Activated gamma-delta T cell treated with Interleukin-2 at 50 U/mL for 16 hours (primary cell): ENCODE data around the gene INF2.
"Not testable (repeated sequence)": the region's sequence is repeated elsewhere in the genome, so short reads cannot be mapped to it uniquely, and the experiment has no call there.

Experiments
- DNase-seq: peaks from one replicate; pipeline ENCODE4 v3.0.0-alpha.2; 2020

INF2 gene

GRCh38 chr14:104657563-104658324, 31.7 kb upstream of the INF2 start:
- DNase-seq: no peak

- no peak for DNase-seq
These were observed 31.1 kb upstream of the INF2 start for GRCh38 chr14:104658325-104658712.

DNA sequence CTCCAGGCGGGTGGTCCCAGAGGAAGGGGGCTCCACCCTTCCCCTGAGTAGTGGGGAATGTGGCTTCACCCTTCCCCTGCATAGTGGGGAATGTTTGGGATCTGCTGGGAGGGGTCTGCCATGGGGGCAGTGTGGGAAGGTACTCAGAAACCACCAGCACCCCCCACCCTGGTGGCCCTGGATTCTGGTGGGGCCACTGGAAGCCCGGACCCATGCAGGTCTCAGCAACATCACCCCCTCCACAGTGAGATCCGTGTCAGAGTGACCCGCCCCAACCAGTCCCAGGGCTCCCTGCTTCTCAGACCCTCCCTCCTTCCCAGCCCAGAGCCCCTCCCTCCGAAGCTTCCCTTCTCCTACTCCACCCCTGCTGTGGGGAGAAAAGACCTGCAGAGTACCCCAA, 30.3 kb upstream of the INF2 start:
- DNase-seq: no peak

- no peak for DNase-seq
These were observed 29.5 kb upstream of the INF2 start for GRCh38 chr14:104659764-104660523.

- no peak for DNase-seq
These were observed 28.8 kb upstream of the INF2 start for GRCh38 chr14:104660597-104660996.

DNA sequence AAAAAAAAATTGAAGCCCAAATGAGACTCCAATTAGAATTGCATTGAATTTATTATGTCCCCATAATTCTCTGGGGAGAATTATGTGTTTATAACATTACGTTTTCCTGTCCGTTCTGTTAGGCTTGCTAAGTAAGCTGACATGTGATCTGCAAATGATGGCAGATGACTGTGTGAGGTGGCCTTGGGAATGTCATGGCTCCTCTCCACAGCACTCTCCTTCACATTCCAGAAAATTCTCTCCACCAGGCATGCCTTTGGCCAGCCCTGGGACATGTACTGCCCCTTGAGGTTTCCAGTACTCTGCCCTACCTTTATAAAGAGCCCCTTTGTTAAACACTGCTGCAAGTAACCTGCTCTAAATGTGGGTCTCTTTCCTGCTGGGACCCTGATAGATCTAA, 28.3 kb upstream of the INF2 start:
- DNase-seq: no peak

- not testable (repeated sequence) for DNase-seq
These were observed 27.8 kb upstream of the INF2 start for GRCh38 chr14:104661528-104662157.

GRCh38 chr14:104662472-104662871, 26.9 kb upstream of the INF2 start:
- not testable (repeated sequence) for DNase-seq

- DNase-seq: no peak
These were observed 25.3 kb upstream of the INF2 start for GRCh38 chr14:104664107-104664506.

- DNase-seq: no peak
These were observed 24.8 kb upstream of the INF2 start for GRCh38 chr14:104664588-104664987.

DNA sequence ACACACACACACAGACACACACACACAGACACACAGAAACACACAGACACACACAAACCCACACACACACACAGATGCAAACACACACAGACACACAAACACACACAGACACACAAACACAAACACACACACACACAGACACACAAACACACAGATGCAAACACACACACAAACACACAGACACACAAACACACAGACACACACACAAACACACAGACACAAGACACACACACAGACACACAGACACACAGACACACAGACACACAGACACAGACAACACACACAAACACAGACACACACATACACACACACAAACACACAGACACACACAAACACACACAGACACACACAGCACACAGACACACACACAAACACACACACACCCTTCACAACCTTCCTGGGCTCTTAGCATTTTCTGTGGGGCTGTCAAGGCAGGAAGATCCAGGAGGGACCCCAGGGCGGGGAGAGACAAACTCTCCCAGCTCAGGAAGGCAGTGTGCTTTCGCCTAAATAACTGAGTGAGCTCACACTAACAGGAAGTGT, 24.2 kb upstream of the INF2 start:
- no peak for DNase-seq

DNA sequence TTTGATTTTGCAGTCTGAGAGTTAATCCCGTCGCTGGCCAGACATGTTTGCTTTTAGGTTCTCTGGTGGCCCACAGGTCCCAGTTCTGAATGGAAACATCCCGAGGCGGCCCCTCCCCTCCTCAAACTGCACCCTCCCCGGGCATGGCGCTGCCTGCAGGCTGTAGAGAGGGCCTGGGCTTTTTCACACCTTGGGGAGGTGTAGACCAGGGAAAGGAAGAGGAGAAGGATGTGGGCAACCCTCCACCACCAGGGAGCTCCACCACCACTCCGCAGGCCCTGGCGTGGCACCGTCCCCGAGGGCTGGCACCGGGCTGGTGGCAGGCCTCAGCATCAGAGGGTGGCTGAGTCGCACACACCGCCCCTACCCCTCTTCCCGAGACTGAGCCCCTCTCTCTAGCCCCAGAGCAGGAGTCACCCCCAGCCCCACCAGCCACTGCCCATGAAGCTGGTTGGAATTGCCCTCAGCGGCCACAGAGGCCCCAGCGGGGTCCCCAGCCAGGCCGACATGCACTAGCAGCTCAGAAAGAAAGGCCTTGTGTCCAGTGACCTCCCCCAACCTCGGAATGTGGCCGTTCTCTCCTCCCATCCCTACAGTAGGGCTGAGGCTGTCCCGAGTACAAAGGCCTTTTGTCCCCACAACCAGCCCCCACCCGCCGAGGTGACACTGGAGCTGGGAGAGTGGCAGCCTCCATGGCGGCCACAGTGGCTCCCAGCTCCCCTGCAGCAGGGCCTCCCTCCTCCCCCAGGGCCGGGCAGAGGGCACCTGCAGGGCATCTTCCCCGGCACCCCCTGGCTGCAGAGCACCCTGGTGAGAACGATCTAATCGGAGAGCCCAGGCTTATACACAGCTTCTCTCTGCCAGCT, 23.5 kb upstream of the INF2 start:
- peak; percentile 56 for DNase-seq

DNA sequence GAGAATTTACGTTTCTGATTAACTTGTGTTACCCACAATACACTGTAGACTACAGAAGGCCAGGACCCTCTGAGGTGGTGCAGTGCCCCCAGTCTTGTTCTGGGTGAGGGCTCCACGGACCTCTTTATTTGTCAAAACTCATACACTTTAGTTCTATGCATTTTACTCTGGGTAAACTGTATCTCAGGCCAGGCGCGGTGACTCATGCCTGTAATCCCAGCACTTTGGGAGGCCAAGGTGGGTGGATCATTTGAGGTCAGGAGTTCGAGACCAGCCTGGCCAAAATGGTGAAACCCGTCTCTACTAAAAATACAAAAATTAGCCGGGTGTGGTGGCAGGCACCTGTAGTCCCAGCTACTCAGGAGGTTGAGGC, 22.9 kb upstream of the INF2 start:
- not testable (repeated sequence) for DNase-seq

GRCh38 chr14:104666981-104667380, 22.4 kb upstream of the INF2 start:
- DNase-seq: no peak

- DNase-seq: no peak
These were observed 19.7 kb upstream of the INF2 start for GRCh38 chr14:104669697-104670096.

- DNase-seq: not testable (repeated sequence)
These were observed 18.0 kb upstream of the INF2 start for GRCh38 chr14:104671330-104671977.

- not testable (repeated sequence) for DNase-seq
These were observed 17.3 kb upstream of the INF2 start for GRCh38 chr14:104672119-104672518.

- DNase-seq: no peak
These were observed 15.9 kb upstream of the INF2 start for GRCh38 chr14:104673481-104673880.

DNA sequence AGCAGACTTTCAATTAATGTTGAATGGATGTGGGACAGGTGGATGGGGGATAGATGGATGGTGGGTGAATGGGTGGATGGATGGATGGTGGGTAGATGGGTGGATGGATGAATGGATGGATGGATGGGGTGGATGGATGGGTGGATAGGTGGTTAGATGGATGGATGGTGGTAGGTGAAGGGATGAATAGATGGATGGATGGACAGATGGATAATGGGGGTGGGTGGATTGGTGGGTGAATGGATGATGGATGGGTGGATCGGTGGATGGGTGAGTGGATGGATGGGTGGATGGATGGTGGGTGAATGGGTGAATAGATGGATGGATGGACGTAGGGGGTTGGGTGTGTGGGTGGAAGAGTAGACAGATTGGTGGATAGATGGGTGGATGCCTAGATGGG, 14.0 kb upstream of the INF2 start:
- DNase-seq: no peak

- no peak for DNase-seq
These were observed 13.2 kb upstream of the INF2 start for GRCh38 chr14:104676130-104676693.

DNA sequence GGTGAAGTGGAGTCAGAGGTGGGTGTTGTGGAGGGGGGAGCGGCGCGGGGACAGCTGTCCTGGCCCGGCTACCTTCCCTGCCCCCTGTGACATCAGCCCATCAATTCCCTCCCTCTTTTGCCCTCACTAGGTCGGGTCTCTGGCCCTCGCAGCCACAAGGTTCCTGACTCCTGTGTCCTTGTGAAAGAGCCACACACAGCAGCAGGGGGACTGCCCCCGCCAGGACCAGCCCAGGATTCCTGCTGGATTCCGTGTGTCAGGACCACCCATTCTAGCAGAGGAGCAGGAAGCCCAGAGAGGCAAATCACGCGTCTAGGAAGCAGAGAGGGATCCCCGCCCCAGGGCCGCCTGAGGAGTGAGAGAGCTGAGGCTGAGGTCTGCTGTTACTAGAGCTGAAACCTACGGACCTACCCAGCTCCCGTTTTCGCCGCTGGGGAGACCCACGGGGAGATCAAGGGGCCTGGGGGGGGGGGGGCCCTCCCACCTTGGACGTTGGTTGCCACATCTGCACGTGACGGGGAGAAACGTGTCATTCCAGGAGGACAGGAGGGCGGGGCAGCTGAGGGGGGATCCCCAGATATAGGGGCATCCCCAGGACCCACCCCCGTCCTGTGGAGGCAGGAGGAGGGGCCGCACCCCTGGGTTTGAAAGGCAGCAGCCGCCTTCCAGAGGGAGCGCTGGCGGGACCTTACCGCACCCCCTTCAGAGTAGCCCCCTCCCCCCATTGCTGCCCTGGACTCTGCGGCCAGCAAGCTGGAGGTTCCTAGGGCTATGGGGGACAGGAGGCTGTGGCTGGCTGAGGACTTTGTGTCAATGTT, 12.5 kb upstream of the INF2 start:
- no peak for DNase-seq
